Measurements from ENCODE around the gene MRPL2. TPM values are rescaled to one million over a fixed set of nuclear protein-coding genes. Genes with fewer than 3 reads are reported as not detected.

MRPL2 gene
- total and polyA plus RNA-seq, 2 of the 8 experiments (the other 6 are each of a cell fraction or from before 2014, with no cell fraction given) = 58.7 to 99.9 TPM

GRCh38 chr6:43070028-43070632 is 10.9 kb upstream of the MRPL2 start (continued):
- TF ChIP-seq PHF8 (conservative IDR thresholded peaks at IDR 0.05; ENCODE audit: low read depth, low read length) (no peak), KDM1A (IDR thresholded peaks at IDR 0.05; ENCODE audit: borderline replicate concordance, low read length) (no peak), EGR1 (IDR thresholded peaks at IDR 0.05; ENCODE audit: borderline replicate concordance, low read depth, low read length) (no peak), CHD1 (IDR thresholded peaks at IDR 0.05; ENCODE audit: low read depth, low read length) (no peak), ATF2 (IDR thresholded peaks at IDR 0.05; ENCODE audit: low read length) (no peak), POLR2A (IDR thresholded peaks at IDR 0.05; ENCODE audit: control extremely low read depth in 1 of 2, low read depth in 2 of 2, low read length in 2 of 2) (no peak), GABPA (IDR thresholded peaks at IDR 0.05; ENCODE audit: borderline replicate concordance, insufficient read depth, low read length) (no peak), JUND (IDR thresholded peaks at IDR 0.05; ENCODE audit: low read length) (no peak), CTCF (IDR thresholded peaks at IDR 0.05; ENCODE audit: control extremely low read depth in 1 of 3, insufficient read depth in 1 of 3, low read depth in 1 of 3, low read length in 3 of 3) (peak; percentile 25 to 73 (median 48)), CBX8 (IDR thresholded peaks at IDR 0.05; ENCODE audit: borderline replicate concordance, low read depth, low read length) (no peak), CTBP2 (IDR thresholded peaks at IDR 0.05; ENCODE audit: borderline replicate concordance, insufficient read depth, insufficient read length, low read length) (no peak), HDAC6 (IDR thresholded peaks at IDR 0.05; ENCODE audit: low read depth, low read length) (no peak), SIX5 (IDR thresholded peaks at IDR 0.05; ENCODE audit: low read depth, low read length) (no peak), SP1 (IDR thresholded peaks at IDR 0.05; ENCODE audit: low read depth, low read length) (no peak), SIN3A (conservative IDR thresholded peaks at IDR 0.05 in 1 of 2, IDR thresholded peaks at IDR 0.05 in 1 of 2; ENCODE audit: low read depth in 1 of 2, low read length in 2 of 2) (no peak), RAD21 (IDR thresholded peaks at IDR 0.05 in 1 of 2, conservative IDR thresholded peaks at IDR 0.05 in 1 of 2; ENCODE audit: low read depth in 2 of 2, low read length in 2 of 2) (peak; percentile 81), BCL11A (IDR thresholded peaks at IDR 0.05; ENCODE audit: low read depth in 2 of 2, low read length in 2 of 2) (no peak), SRF (IDR thresholded peaks at IDR 0.05; ENCODE audit: low read depth, low read length) (no peak), POU5F1 (IDR thresholded peaks at IDR 0.05; ENCODE audit: low read depth, low read length) (no peak)
- TF ChIP-seq, protein P1, sequence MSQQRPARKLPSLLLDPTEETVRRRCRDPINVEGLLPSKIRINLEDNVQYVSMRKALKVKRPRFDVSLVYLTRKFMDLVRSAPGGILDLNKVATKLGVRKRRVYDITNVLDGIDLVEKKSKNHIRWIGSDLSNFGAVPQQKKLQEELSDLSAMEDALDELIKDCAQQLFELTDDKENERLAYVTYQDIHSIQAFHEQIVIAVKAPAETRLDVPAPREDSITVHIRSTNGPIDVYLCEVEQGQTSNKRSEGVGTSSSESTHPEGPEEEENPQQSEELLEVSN (IDR thresholded peaks at IDR 0.05) = no peak
